GDM1 (cell line): ENCODE measurements around the gene MYO5B.
"Not testable (repeated sequence)": the region's sequence is repeated elsewhere in the genome, so short reads cannot be mapped to it uniquely, and the experiment has no call there.

Source experiments
- DNase-seq: peaks from one replicate; lab custom pipeline; 2025; lab: John Stamatoyannopoulos, UW

The MYO5B gene

GRCh38 chr18:49789560-49790134, 405.3 kb downstream of the MYO5B start:
- DNase-seq = not testable (repeated sequence)

GRCh38 chr18:49788327-49788898, 406.5 kb downstream of the MYO5B start:
- DNase-seq = no peak

- no peak for DNase-seq
Measured at GRCh38 chr18:49786019-49786720, 408.8 kb downstream of the MYO5B start.

GRCh38 chr18:49784427-49785185, 410.3 kb downstream of the MYO5B start:
- no peak for DNase-seq

- DNase-seq = not testable (repeated sequence)
Measured at GRCh38 chr18:49783631-49784030, 411.3 kb downstream of the MYO5B start.

GRCh38 chr18:49778826-49779465, 416.0 kb downstream of the MYO5B start:
- DNase-seq = no peak
